IMR-90 (cell line): Measurements from ENCODE around the gene FNDC3B.

ENCODE experiments used
- BHLHE40 ChIP-seq: fragments of 150-350 bp; IDR thresholded peaks from 2 replicates; pipeline ENCODE4 v1.6.1; 2016; ENCODE audit warnings: mild to moderate bottlenecking, low read depth, low read length
- FOS ChIP-seq: fragments of 150-350 bp; IDR thresholded peaks from 2 replicates; pipeline ENCODE4 v1.6.1; 2016; ENCODE audit warnings: low read depth, low read length
- MAFK ChIP-seq: IDR thresholded peaks from 2 replicates; pipeline ENCODE4 v1.6.1; 2012; ENCODE audit warnings: low read depth, low read length, improper control_type of control experiment
- MAZ ChIP-seq: IDR thresholded peaks from 2 replicates; pipeline ENCODE4 v1.6.1; 2012; ENCODE audit warnings: low read depth, mild to moderate bottlenecking, low read length, improper control_type of control experiment, moderate library complexity, borderline replicate concordance
- MXI1 ChIP-seq: IDR thresholded peaks from 2 replicates; pipeline ENCODE4 v1.6.1; 2012; ENCODE audit warnings: low read depth, mild to moderate bottlenecking, low read length, moderate library complexity, borderline replicate concordance
- POLR2A ChIP-seq: IDR thresholded peaks from 2 replicates; pipeline ENCODE4 v1.6.1; 2012; ENCODE audit warnings: mild to moderate bottlenecking, low read depth, low read length
- RAD21 ChIP-seq: IDR thresholded peaks from 2 replicates; pipeline ENCODE4 v1.6.1; 2012; ENCODE audit warnings: low read length, improper control_type of control experiment
- RCOR1 ChIP-seq: IDR thresholded peaks from 2 replicates; pipeline ENCODE4 v1.6.1; 2012; ENCODE audit warnings: mild to moderate bottlenecking, low read length, improper control_type of control experiment; ENCODE audit not compliant: insufficient replicate concordance
- RFX5 ChIP-seq: IDR thresholded peaks from 2 replicates; pipeline ENCODE4 v1.8.0; 2012; ENCODE audit warnings: low read depth, mild to moderate bottlenecking, low read length, moderate library complexity
- SMC3 ChIP-seq: fragments of 150-350 bp; IDR thresholded peaks from 2 replicates; pipeline ENCODE4 v1.6.1; 2016; ENCODE audit warnings: low read depth, mild to moderate bottlenecking, antibody characterized with exemption, low read length, moderate library complexity
- TF ChIP-seq, protein P1 (sequence below): fragments of 150-350 bp; IDR thresholded peaks from 2 replicates; pipeline ENCODE4 v1.6.1; 2017; ENCODE audit warnings: mild to moderate bottlenecking, antibody characterized with exemption, low read length, low read depth
- TF ChIP-seq, protein P2 (sequence below): conservative IDR thresholded peaks from 2 replicates; pipeline ENCODE4 v1.5.1; 2012; ENCODE audit warnings: mild to moderate bottlenecking, low read depth, low read length, improper control_type of control experiment
- TF ChIP-seq, protein P3 (sequence below): fragments of 150-350 bp; IDR thresholded peaks from 2 replicates; pipeline ENCODE4 v1.6.1; 2016; ENCODE audit warnings: low read depth, mild to moderate bottlenecking, low read length, moderate library complexity, borderline replicate concordance

DNA sequence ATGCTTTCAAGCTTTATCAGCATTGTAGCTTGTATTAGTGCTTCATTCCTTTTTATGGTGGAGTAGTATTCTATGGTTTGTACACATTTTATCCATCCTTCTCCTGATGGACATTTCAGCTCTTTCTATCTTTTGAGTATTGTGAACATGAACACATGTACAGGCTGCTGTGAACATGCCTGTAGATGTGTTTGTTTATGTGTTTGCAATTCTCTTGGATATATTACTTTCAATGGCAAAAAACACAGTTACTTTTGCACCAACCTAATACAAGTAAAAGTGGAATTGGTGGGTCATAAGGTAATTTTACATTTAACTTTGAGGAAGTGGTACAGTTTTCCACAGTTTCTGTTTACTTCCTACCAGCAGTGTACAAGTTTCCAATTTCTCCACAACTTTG is 180.4 kb downstream of the FNDC3B start:
- TF ChIP-seq RFX5 (no peak), SMC3 (no peak), FOS (no peak), RCOR1 (no peak), MAZ (no peak), BHLHE40 (no peak), RAD21 (no peak), POLR2A (no peak), MXI1 (no peak), MAFK (no peak)
- TF ChIP-seq, protein P1, sequence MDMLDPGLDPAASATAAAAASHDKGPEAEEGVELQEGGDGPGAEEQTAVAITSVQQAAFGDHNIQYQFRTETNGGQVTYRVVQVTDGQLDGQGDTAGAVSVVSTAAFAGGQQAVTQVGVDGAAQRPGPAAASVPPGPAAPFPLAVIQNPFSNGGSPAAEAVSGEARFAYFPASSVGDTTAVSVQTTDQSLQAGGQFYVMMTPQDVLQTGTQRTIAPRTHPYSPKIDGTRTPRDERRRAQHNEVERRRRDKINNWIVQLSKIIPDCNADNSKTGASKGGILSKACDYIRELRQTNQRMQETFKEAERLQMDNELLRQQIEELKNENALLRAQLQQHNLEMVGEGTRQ: no peak
- TF ChIP-seq, protein P2, sequence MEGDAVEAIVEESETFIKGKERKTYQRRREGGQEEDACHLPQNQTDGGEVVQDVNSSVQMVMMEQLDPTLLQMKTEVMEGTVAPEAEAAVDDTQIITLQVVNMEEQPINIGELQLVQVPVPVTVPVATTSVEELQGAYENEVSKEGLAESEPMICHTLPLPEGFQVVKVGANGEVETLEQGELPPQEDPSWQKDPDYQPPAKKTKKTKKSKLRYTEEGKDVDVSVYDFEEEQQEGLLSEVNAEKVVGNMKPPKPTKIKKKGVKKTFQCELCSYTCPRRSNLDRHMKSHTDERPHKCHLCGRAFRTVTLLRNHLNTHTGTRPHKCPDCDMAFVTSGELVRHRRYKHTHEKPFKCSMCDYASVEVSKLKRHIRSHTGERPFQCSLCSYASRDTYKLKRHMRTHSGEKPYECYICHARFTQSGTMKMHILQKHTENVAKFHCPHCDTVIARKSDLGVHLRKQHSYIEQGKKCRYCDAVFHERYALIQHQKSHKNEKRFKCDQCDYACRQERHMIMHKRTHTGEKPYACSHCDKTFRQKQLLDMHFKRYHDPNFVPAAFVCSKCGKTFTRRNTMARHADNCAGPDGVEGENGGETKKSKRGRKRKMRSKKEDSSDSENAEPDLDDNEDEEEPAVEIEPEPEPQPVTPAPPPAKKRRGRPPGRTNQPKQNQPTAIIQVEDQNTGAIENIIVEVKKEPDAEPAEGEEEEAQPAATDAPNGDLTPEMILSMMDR: no peak
- TF ChIP-seq, protein P3, sequence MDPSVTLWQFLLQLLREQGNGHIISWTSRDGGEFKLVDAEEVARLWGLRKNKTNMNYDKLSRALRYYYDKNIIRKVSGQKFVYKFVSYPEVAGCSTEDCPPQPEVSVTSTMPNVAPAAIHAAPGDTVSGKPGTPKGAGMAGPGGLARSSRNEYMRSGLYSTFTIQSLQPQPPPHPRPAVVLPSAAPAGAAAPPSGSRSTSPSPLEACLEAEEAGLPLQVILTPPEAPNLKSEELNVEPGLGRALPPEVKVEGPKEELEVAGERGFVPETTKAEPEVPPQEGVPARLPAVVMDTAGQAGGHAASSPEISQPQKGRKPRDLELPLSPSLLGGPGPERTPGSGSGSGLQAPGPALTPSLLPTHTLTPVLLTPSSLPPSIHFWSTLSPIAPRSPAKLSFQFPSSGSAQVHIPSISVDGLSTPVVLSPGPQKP: no peak
